Adrenal gland (tissue), 5 donors: ENCODE measurements around the gene MANSC4.

Source experiments
- CTCF ChIP-seq, 6 experiments: fragments of 450-650 bp in 4 of 6; fragments of 200-600 bp in 2 of 6; sonication (generic) in 1 of 6; IDR thresholded peaks; 1 replicate in 5 of 6; 2 replicates in 1 of 6; pipeline versions ENCODE4 v1.5.1 to v1.8.0; 2016 to 2021; ENCODE audit warnings: antibody characterized with exemption in 6 of 6, mild to moderate bottlenecking in 2 of 6, moderate library complexity in 1 of 6
- POLR2A ChIP-seq, 2 donors: fragments of 450-650 bp; IDR thresholded peaks; one replicate each; pipeline ENCODE4 v1.6.1; 2017; ENCODE audit warnings: antibody characterized with exemption in 2 of 2, mild to moderate bottlenecking in 2 of 2, moderate library complexity in 1 of 2
- donor health status: DM: no; HTN: no; CAD: no.

GRCh38 chr12:27732281-27732680 lies 47.8 kb downstream of the MANSC4 start:
- TF ChIP-seq CTCF (IDR thresholded peaks at IDR 0.05) (peak in 1 of 6 experiments; percentile 5), POLR2A (IDR thresholded peaks at IDR 0.05) (no peak)
